ENCODE results near the gene ERN1.

DNA sequence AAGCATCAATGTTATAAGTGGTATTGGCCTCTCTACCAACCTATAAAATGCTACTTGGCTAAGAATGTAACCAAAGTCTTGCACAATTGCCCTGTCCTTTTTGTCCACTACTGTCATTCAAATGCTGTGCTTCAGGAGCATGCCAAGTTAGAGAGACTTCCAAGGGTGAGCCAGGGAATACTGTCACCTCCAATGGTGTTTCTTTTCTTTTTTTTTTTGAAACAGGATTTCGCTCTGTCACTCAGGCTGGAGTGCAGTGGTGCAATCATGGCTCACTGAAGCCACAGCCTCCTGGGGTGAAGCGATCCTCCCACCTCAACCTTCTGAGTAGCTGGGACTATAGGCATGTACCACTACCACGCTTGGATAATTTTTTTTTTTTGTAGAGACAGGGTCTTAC lies 43.7 kb upstream of the ERN1 start:
- TF ChIP-seq, protein P1, sequence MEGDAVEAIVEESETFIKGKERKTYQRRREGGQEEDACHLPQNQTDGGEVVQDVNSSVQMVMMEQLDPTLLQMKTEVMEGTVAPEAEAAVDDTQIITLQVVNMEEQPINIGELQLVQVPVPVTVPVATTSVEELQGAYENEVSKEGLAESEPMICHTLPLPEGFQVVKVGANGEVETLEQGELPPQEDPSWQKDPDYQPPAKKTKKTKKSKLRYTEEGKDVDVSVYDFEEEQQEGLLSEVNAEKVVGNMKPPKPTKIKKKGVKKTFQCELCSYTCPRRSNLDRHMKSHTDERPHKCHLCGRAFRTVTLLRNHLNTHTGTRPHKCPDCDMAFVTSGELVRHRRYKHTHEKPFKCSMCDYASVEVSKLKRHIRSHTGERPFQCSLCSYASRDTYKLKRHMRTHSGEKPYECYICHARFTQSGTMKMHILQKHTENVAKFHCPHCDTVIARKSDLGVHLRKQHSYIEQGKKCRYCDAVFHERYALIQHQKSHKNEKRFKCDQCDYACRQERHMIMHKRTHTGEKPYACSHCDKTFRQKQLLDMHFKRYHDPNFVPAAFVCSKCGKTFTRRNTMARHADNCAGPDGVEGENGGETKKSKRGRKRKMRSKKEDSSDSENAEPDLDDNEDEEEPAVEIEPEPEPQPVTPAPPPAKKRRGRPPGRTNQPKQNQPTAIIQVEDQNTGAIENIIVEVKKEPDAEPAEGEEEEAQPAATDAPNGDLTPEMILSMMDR (conservative IDR thresholded peaks at IDR 0.05 in 1 of 2, IDR thresholded peaks at IDR 0.05 in 1 of 2; ENCODE audit: low read depth in 1 of 2, low read length in 2 of 2), result no peak
- no peak for TF ChIP-seq EZH2 (IDR thresholded peaks at IDR 0.05; ENCODE audit: low read length, missing control alignments)
